H9 (cell line): ENCODE measurements around the gene TMEM183A. TPM values are rescaled to one million over a fixed set of nuclear protein-coding genes. Genes with fewer than 3 reads are reported as not detected.

Source experiments
- DNase-seq: peaks from one replicate; pipeline ENCODE4 v3.0.0-alpha.2; 2017
- H2AFZ ChIP-seq: one replicate; pipeline ENCODE4 v1.6.1; 2013; ENCODE audit warnings: mild to moderate bottlenecking, low read length, control low read depth, moderate library complexity
- H2AK5ac ChIP-seq: 2 replicates; pipeline ENCODE4 v1.6.1; 2013; ENCODE audit warnings: low read length, control low read depth, mixed read lengths; ENCODE audit not compliant: insufficient read length
- H2BK120ac ChIP-seq: one replicate; pipeline ENCODE4 v1.6.1; 2013; ENCODE audit warnings: low read depth, mild to moderate bottlenecking, low read length, control low read depth, inconsistent platforms; ENCODE audit not compliant: poor library complexity, severe bottlenecking
- H2BK12ac ChIP-seq: 2 replicates; pipeline ENCODE4 v1.6.1; 2013; ENCODE audit warnings: low read length, control low read depth, mixed read lengths, low read depth; ENCODE audit not compliant: insufficient read length
- H2BK15ac ChIP-seq: 2 replicates; pipeline ENCODE4 v1.6.1; 2013; ENCODE audit warnings: low read depth, low read length, control low read depth
- H2BK20ac ChIP-seq: one replicate; pipeline ENCODE4 v1.6.1; 2013; ENCODE audit warnings: low read depth, mild to moderate bottlenecking, low read length, control low read depth, inconsistent platforms; ENCODE audit not compliant: poor library complexity, severe bottlenecking
- H2BK5ac ChIP-seq: 2 replicates; pipeline ENCODE4 v1.6.1; 2013; ENCODE audit warnings: low read length, control low read depth, mixed read lengths; ENCODE audit not compliant: insufficient read length
- H3K14ac ChIP-seq: 2 replicates; pipeline ENCODE4 v1.6.1; 2013; ENCODE audit warnings: low read length, control low read depth; ENCODE audit not compliant: insufficient read depth
- H3K18ac ChIP-seq: 2 replicates; pipeline ENCODE4 v1.6.1; 2013; ENCODE audit warnings: low read depth, mild to moderate bottlenecking, mixed read lengths, low read length, control low read depth; ENCODE audit not compliant: insufficient read length
- H3K23ac ChIP-seq: 2 replicates; pipeline ENCODE4 v1.6.1; 2013; ENCODE audit warnings: low read length, control low read depth, mixed read lengths, low read depth; ENCODE audit not compliant: insufficient read length
- H3K23me2 ChIP-seq: 2 replicates; pipeline ENCODE4 v1.6.1; 2013; ENCODE audit warnings: low read depth, mild to moderate bottlenecking, mixed read lengths, low read length, control low read depth; ENCODE audit not compliant: insufficient read length, poor library complexity, severe bottlenecking
- H3K27ac ChIP-seq: 2 replicates; pipeline ENCODE4 v1.5.1; 2013; ENCODE audit warnings: low read length, control low read depth, mixed read lengths, low read depth; ENCODE audit not compliant: insufficient read length
- H3K27me3 ChIP-seq: 2 replicates; pipeline ENCODE4 v1.6.1; 2013; ENCODE audit warnings: low read length, control low read depth, inconsistent platforms; ENCODE audit not compliant: insufficient read depth
- H3K4ac ChIP-seq: 2 replicates; pipeline ENCODE4 v1.6.1; 2013; ENCODE audit warnings: low read depth, mild to moderate bottlenecking, control low read depth, inconsistent platforms, low read length, moderate library complexity
- H3K4me1 ChIP-seq: 2 replicates; pipeline ENCODE4 v1.6.1; 2013; ENCODE audit warnings: low read length, control low read depth, inconsistent platforms; ENCODE audit not compliant: insufficient read depth
- H3K4me2 ChIP-seq: 2 replicates; pipeline ENCODE4 v1.6.1; 2013; ENCODE audit warnings: low read length, control low read depth, mixed read lengths; ENCODE audit not compliant: insufficient read length, insufficient read depth
- H3K56ac ChIP-seq: 2 replicates; pipeline ENCODE4 v1.6.1; 2013; ENCODE audit warnings: low read depth, mild to moderate bottlenecking, mixed read lengths, low read length, control low read depth; ENCODE audit not compliant: insufficient read length
- H3K79me1 ChIP-seq: 2 replicates; pipeline ENCODE4 v1.6.1; 2013; ENCODE audit warnings: low read depth, mild to moderate bottlenecking, moderate library complexity, low read length, control low read depth, inconsistent platforms; ENCODE audit not compliant: insufficient read depth, poor library complexity, severe bottlenecking
- H3K79me2 ChIP-seq: 2 replicates; pipeline ENCODE4 v1.6.1; 2013; ENCODE audit warnings: low read length, control low read depth, inconsistent platforms; ENCODE audit not compliant: insufficient read depth
- H3K9ac ChIP-seq: 2 replicates; pipeline ENCODE4 v1.6.1; 2013; ENCODE audit warnings: low read length, control low read depth, mixed read lengths; ENCODE audit not compliant: insufficient read length; ENCODE audit errors: extremely low read depth
- H3K9me3 ChIP-seq: one replicate; pipeline ENCODE4 v1.6.1; 2013; ENCODE audit warnings: low read depth, low read length, inconsistent platforms; ENCODE audit not compliant: control insufficient read depth
- H3T11ph ChIP-seq: one replicate; pipeline ENCODE4 v1.6.1; 2013; ENCODE audit warnings: mild to moderate bottlenecking, low read length, control low read depth, inconsistent platforms
- H4K20me1 ChIP-seq: one replicate; pipeline ENCODE4 v1.6.1; 2013; ENCODE audit not compliant: control insufficient read depth, insufficient read length, insufficient read depth
- H4K5ac ChIP-seq: 2 replicates; pipeline ENCODE4 v1.6.1; 2013; ENCODE audit warnings: low read depth, mild to moderate bottlenecking, mixed read lengths, low read length, control low read depth; ENCODE audit not compliant: insufficient read length
- H4K8ac ChIP-seq: replicated peaks from 2 replicates; pipeline ENCODE4 v1.6.1; 2013; ENCODE audit warnings: low read length, control low read depth, mixed read lengths, low read depth; ENCODE audit not compliant: insufficient read length
- H4K91ac ChIP-seq: 2 replicates; pipeline ENCODE4 v1.6.1; 2013; ENCODE audit warnings: low read depth, mild to moderate bottlenecking, moderate library complexity, mixed read lengths, low read length, control low read depth; ENCODE audit not compliant: insufficient read length
- H3K27ac Mint-ChIP-seq, 3 experiments: 2 replicates in 2 of 3; 3 replicates in 1 of 3; pipeline ENCODE4 v1.8.0; 2020 to 2021; ENCODE audit warnings: mixed read lengths in 3 of 3, mild to moderate bottlenecking in 1 of 3, moderate library complexity in 1 of 3
- H3K27me3 Mint-ChIP-seq: 2 replicates; pipeline ENCODE4 v1.8.0; 2021; ENCODE audit warnings: low read depth, mild to moderate bottlenecking, moderate library complexity, mixed read lengths
- H3K36me3 Mint-ChIP-seq, 3 experiments: 2 replicates in 2 of 3; 3 replicates in 1 of 3; pipeline ENCODE4 v1.8.0; 2020 to 2021; ENCODE audit warnings: low read depth in 3 of 3, mixed read lengths in 3 of 3; ENCODE audit not compliant: insufficient read depth in 1 of 3
- H3K4me1 Mint-ChIP-seq, 2 experiments: 2 replicates each; pipeline ENCODE4 v1.8.0; 2020; ENCODE audit warnings: mixed read lengths in 2 of 2
- H3K4me3 Mint-ChIP-seq, 2 experiments: 2 replicates in 1 of 2; 3 replicates in 1 of 2; pipeline ENCODE4 v1.8.0; 2020 to 2021; ENCODE audit warnings: mild to moderate bottlenecking in 2 of 2, mixed read lengths in 2 of 2, moderate library complexity in 1 of 2
- H3K9me3 Mint-ChIP-seq, 2 experiments: 2 replicates in 1 of 2; 3 replicates in 1 of 2; pipeline ENCODE4 v1.8.0; 2020; ENCODE audit warnings: mild to moderate bottlenecking in 2 of 2, mixed read lengths in 2 of 2, moderate library complexity in 1 of 2
- CTCF ChIP-seq: fragments of 200-600 bp; sonication (generic); conservative IDR thresholded peaks from 3 replicates; pipeline ENCODE4 v1.8.0; 2021; ENCODE audit warnings: antibody characterized with exemption, mild to moderate bottlenecking
- WGBS: extraction: QIAGEN DNeasy Blood & Tissue Kit; methylation state at CpG from one replicate; pipeline ENCODE4 v1.1.7; 2013; ENCODE audit warnings: missing lambda C conversion rate, low lambda C conversion rate, mixed read lengths; ENCODE audit not compliant: insufficient read length; ENCODE audit errors: extremely low coverage; 5-methylcytosine and 5-hydroxymethylcytosine counted together
- total RNA-seq: library from RNA; stranded (reverse); gene quantifications from 2 replicates; pipeline ENCODE4 v1.2.1, GENCODE V29; 2021

Gene TMEM183A
- total RNA-seq, 1 experiment from 2014 or later: 93.4 TPM

GRCh38 chr1:203058676-203058935, 51.4 kb downstream of the TMEM183A start:
- no peak for DNase-seq
- no peak for TF ChIP-seq CTCF
- H4K5ac ChIP-seq: no peak overlapping the region

More at GRCh38 chr1:203058676-203058935, 51.4 kb downstream of the TMEM183A start:
- H3K27me3 ChIP-seq: no peaks in the 10 kb centered on the region
- H3T11ph ChIP-seq: no peak overlapping the region
- Mint-ChIP-seq H3K4me3 (no peak overlapping the region), H3K27ac (peak overlapping the region in 1 of 3 experiments; percentile 73; a peak in 1 of 7 replicates), H3K27me3 (no peaks in the 10 kb centered on the region), H3K4me1 (peaks cover 20 to 30% of the 10 kb centered on the region in 2 experiments), H3K9me3 (peaks cover 2 to 3% of the 10 kb centered on the region in 2 experiments; a peak in 2 of 5 replicates), H3K36me3 (peaks cover 12 to 52% (median 26%) of the 10 kb centered on the region in 3 experiments; a peak in 6 of 7 replicates)
- peaks cover 4% of the 10 kb centered on the region; the same call in 1 of the 2 replicates for H3K4me1 ChIP-seq
- no peak overlapping the region for H4K8ac ChIP-seq
- no peak overlapping the region for H3K56ac ChIP-seq
- no peaks in the 10 kb centered on the region for H4K20me1 ChIP-seq
- H3K27ac ChIP-seq: no peak overlapping the region
- no peak overlapping the region for H3K14ac ChIP-seq
- no peak overlapping the region for H2AFZ ChIP-seq
- no CpG with 5 or more reads among the region's 1 CpG for WGBS
- H3K23me2 ChIP-seq: no peaks in the 10 kb centered on the region
- no peaks in the 10 kb centered on the region for H3K9me3 ChIP-seq
- H3K23ac ChIP-seq: no peak overlapping the region
- H3K79me2 ChIP-seq: no peaks in the 10 kb centered on the region
- no peak overlapping the region for H2BK120ac ChIP-seq
- H3K18ac ChIP-seq: no peak overlapping the region
- no peak overlapping the region for H3K4ac ChIP-seq
- no peak overlapping the region for H2BK12ac ChIP-seq
- H2BK20ac ChIP-seq: no peak overlapping the region
- H3K79me1 ChIP-seq: no peaks in the 10 kb centered on the region
- no peak overlapping the region for H2AK5ac ChIP-seq
- H3K4me2 ChIP-seq: no peak overlapping the region
- no peak overlapping the region for H4K91ac ChIP-seq
- no peak overlapping the region for H2BK15ac ChIP-seq
- no peak overlapping the region for H3K9ac ChIP-seq
- H2BK5ac ChIP-seq: no peak overlapping the region
